H9 (cell line): ENCODE data around the gene KIZ. TPM values are rescaled to one million over a fixed set of nuclear protein-coding genes. Genes with fewer than 3 reads are reported as not detected.
A peak's percentile ranks its signal among the peaks of the same experiment; 100 is the strongest.

Experiments
- DNase-seq: peaks from one replicate; pipeline ENCODE4 v3.0.0-alpha.2; 2017
- H2AFZ ChIP-seq: one replicate; pipeline ENCODE4 v1.6.1; 2013; ENCODE audit warnings: mild to moderate bottlenecking, low read length, control low read depth, moderate library complexity
- H2AK5ac ChIP-seq: 2 replicates; pipeline ENCODE4 v1.6.1; 2013; ENCODE audit warnings: low read length, control low read depth, mixed read lengths; ENCODE audit not compliant: insufficient read length
- H2BK120ac ChIP-seq: one replicate; pipeline ENCODE4 v1.6.1; 2013; ENCODE audit warnings: low read depth, mild to moderate bottlenecking, low read length, control low read depth, inconsistent platforms; ENCODE audit not compliant: poor library complexity, severe bottlenecking
- H2BK12ac ChIP-seq: 2 replicates; pipeline ENCODE4 v1.6.1; 2013; ENCODE audit warnings: low read length, control low read depth, mixed read lengths, low read depth; ENCODE audit not compliant: insufficient read length
- H2BK15ac ChIP-seq: 2 replicates; pipeline ENCODE4 v1.6.1; 2013; ENCODE audit warnings: low read depth, low read length, control low read depth
- H2BK20ac ChIP-seq: one replicate; pipeline ENCODE4 v1.6.1; 2013; ENCODE audit warnings: low read depth, mild to moderate bottlenecking, low read length, control low read depth, inconsistent platforms; ENCODE audit not compliant: poor library complexity, severe bottlenecking
- H2BK5ac ChIP-seq: 2 replicates; pipeline ENCODE4 v1.6.1; 2013; ENCODE audit warnings: low read length, control low read depth, mixed read lengths; ENCODE audit not compliant: insufficient read length
- H3K14ac ChIP-seq: 2 replicates; pipeline ENCODE4 v1.6.1; 2013; ENCODE audit warnings: low read length, control low read depth; ENCODE audit not compliant: insufficient read depth
- H3K18ac ChIP-seq: 2 replicates; pipeline ENCODE4 v1.6.1; 2013; ENCODE audit warnings: low read depth, mild to moderate bottlenecking, mixed read lengths, low read length, control low read depth; ENCODE audit not compliant: insufficient read length
- H3K23ac ChIP-seq: 2 replicates; pipeline ENCODE4 v1.6.1; 2013; ENCODE audit warnings: low read length, control low read depth, mixed read lengths, low read depth; ENCODE audit not compliant: insufficient read length
- H3K23me2 ChIP-seq: 2 replicates; pipeline ENCODE4 v1.6.1; 2013; ENCODE audit warnings: low read depth, mild to moderate bottlenecking, mixed read lengths, low read length, control low read depth; ENCODE audit not compliant: insufficient read length, poor library complexity, severe bottlenecking
- H3K27ac ChIP-seq: 2 replicates; pipeline ENCODE4 v1.5.1; 2013; ENCODE audit warnings: low read length, control low read depth, mixed read lengths, low read depth; ENCODE audit not compliant: insufficient read length
- H3K27me3 ChIP-seq: 2 replicates; pipeline ENCODE4 v1.6.1; 2013; ENCODE audit warnings: low read length, control low read depth, inconsistent platforms; ENCODE audit not compliant: insufficient read depth
- H3K4ac ChIP-seq: 2 replicates; pipeline ENCODE4 v1.6.1; 2013; ENCODE audit warnings: low read depth, mild to moderate bottlenecking, control low read depth, inconsistent platforms, low read length, moderate library complexity
- H3K4me1 ChIP-seq: 2 replicates; pipeline ENCODE4 v1.6.1; 2013; ENCODE audit warnings: low read length, control low read depth, inconsistent platforms; ENCODE audit not compliant: insufficient read depth
- H3K4me2 ChIP-seq: 2 replicates; pipeline ENCODE4 v1.6.1; 2013; ENCODE audit warnings: low read length, control low read depth, mixed read lengths; ENCODE audit not compliant: insufficient read length, insufficient read depth
- H3K56ac ChIP-seq: 2 replicates; pipeline ENCODE4 v1.6.1; 2013; ENCODE audit warnings: low read depth, mild to moderate bottlenecking, mixed read lengths, low read length, control low read depth; ENCODE audit not compliant: insufficient read length
- H3K79me1 ChIP-seq: 2 replicates; pipeline ENCODE4 v1.6.1; 2013; ENCODE audit warnings: low read depth, mild to moderate bottlenecking, moderate library complexity, low read length, control low read depth, inconsistent platforms; ENCODE audit not compliant: insufficient read depth, poor library complexity, severe bottlenecking
- H3K79me2 ChIP-seq: 2 replicates; pipeline ENCODE4 v1.6.1; 2013; ENCODE audit warnings: low read length, control low read depth, inconsistent platforms; ENCODE audit not compliant: insufficient read depth
- H3K9ac ChIP-seq: 2 replicates; pipeline ENCODE4 v1.6.1; 2013; ENCODE audit warnings: low read length, control low read depth, mixed read lengths; ENCODE audit not compliant: insufficient read length; ENCODE audit errors: extremely low read depth
- H3K9me3 ChIP-seq: one replicate; pipeline ENCODE4 v1.6.1; 2013; ENCODE audit warnings: low read depth, low read length, inconsistent platforms; ENCODE audit not compliant: control insufficient read depth
- H3T11ph ChIP-seq: one replicate; pipeline ENCODE4 v1.6.1; 2013; ENCODE audit warnings: mild to moderate bottlenecking, low read length, control low read depth, inconsistent platforms
- H4K20me1 ChIP-seq: one replicate; pipeline ENCODE4 v1.6.1; 2013; ENCODE audit not compliant: control insufficient read depth, insufficient read length, insufficient read depth
- H4K5ac ChIP-seq: 2 replicates; pipeline ENCODE4 v1.6.1; 2013; ENCODE audit warnings: low read depth, mild to moderate bottlenecking, mixed read lengths, low read length, control low read depth; ENCODE audit not compliant: insufficient read length
- H4K8ac ChIP-seq: replicated peaks from 2 replicates; pipeline ENCODE4 v1.6.1; 2013; ENCODE audit warnings: low read length, control low read depth, mixed read lengths, low read depth; ENCODE audit not compliant: insufficient read length
- H4K91ac ChIP-seq: 2 replicates; pipeline ENCODE4 v1.6.1; 2013; ENCODE audit warnings: low read depth, mild to moderate bottlenecking, moderate library complexity, mixed read lengths, low read length, control low read depth; ENCODE audit not compliant: insufficient read length
- H3K27ac Mint-ChIP-seq, 3 experiments: 2 replicates in 2 of 3; 3 replicates in 1 of 3; pipeline ENCODE4 v1.8.0; 2020 to 2021; ENCODE audit warnings: mixed read lengths in 3 of 3, mild to moderate bottlenecking in 1 of 3, moderate library complexity in 1 of 3
- H3K27me3 Mint-ChIP-seq: 2 replicates; pipeline ENCODE4 v1.8.0; 2021; ENCODE audit warnings: low read depth, mild to moderate bottlenecking, moderate library complexity, mixed read lengths
- H3K36me3 Mint-ChIP-seq, 3 experiments: 2 replicates in 2 of 3; 3 replicates in 1 of 3; pipeline ENCODE4 v1.8.0; 2020 to 2021; ENCODE audit warnings: low read depth in 3 of 3, mixed read lengths in 3 of 3; ENCODE audit not compliant: insufficient read depth in 1 of 3
- H3K4me1 Mint-ChIP-seq, 2 experiments: 2 replicates each; pipeline ENCODE4 v1.8.0; 2020; ENCODE audit warnings: mixed read lengths in 2 of 2
- H3K4me3 Mint-ChIP-seq, 2 experiments: 2 replicates in 1 of 2; 3 replicates in 1 of 2; pipeline ENCODE4 v1.8.0; 2020 to 2021; ENCODE audit warnings: mild to moderate bottlenecking in 2 of 2, mixed read lengths in 2 of 2, moderate library complexity in 1 of 2
- H3K9me3 Mint-ChIP-seq, 2 experiments: 2 replicates in 1 of 2; 3 replicates in 1 of 2; pipeline ENCODE4 v1.8.0; 2020; ENCODE audit warnings: mild to moderate bottlenecking in 2 of 2, mixed read lengths in 2 of 2, moderate library complexity in 1 of 2
- CTCF ChIP-seq: fragments of 200-600 bp; sonication (generic); conservative IDR thresholded peaks from 3 replicates; pipeline ENCODE4 v1.8.0; 2021; ENCODE audit warnings: antibody characterized with exemption, mild to moderate bottlenecking
- WGBS: extraction: QIAGEN DNeasy Blood & Tissue Kit; methylation state at CpG from one replicate; pipeline ENCODE4 v1.1.7; 2013; ENCODE audit warnings: missing lambda C conversion rate, low lambda C conversion rate, mixed read lengths; ENCODE audit not compliant: insufficient read length; ENCODE audit errors: extremely low coverage; 5-methylcytosine and 5-hydroxymethylcytosine counted together
- total RNA-seq: library from RNA; stranded (reverse); gene quantifications from 2 replicates; pipeline ENCODE4 v1.2.1, GENCODE V29; 2021

Gene KIZ
- total RNA-seq, 1 experiment from 2014 or later = 29.3 TPM

GRCh38 chr20:21105429-21106170 is 20.3 kb upstream of the KIZ start:
- Histone ChIP-seq H3K9me3 (no peaks in the 10 kb centered on the region), H3K23ac (no peak overlapping the region), H2BK120ac (no peak overlapping the region), H4K91ac (no peak overlapping the region), H3K9ac (peak overlapping the region; percentile 20), H4K20me1 (no peaks in the 10 kb centered on the region), H2BK15ac (no peak overlapping the region), H3K27me3 (peaks cover 34% of the 10 kb centered on the region), H3K4ac (no peak overlapping the region), H3K56ac (no peak overlapping the region), H2BK12ac (no peak overlapping the region), H3K4me2 (peak overlapping the region; percentile 64), H3K79me1 (no peaks in the 10 kb centered on the region), H3K4me1 (no peaks in the 10 kb centered on the region; the same call in 1 of the 2 replicates), H2BK20ac (no peak overlapping the region), H4K8ac (no peak overlapping the region), H2AK5ac (no peak overlapping the region), H3K18ac (peak overlapping the region; percentile 27), H2BK5ac (no peak overlapping the region), H3K27ac (no peak overlapping the region), H3K79me2 (no peaks in the 10 kb centered on the region), H4K5ac (no peak overlapping the region), H3K23me2 (peaks cover 50% of the 10 kb centered on the region), H3K14ac (peak overlapping the region; percentile 67), H2AFZ (no peak overlapping the region), H3T11ph (no peak overlapping the region)
- Mint-ChIP-seq H3K9me3 (peaks cover 0 to 3% of the 10 kb centered on the region in 2 experiments; a peak in 2 of 5 replicates), H3K4me3 (peak overlapping the region; percentile 75 to 87), H3K4me1 (peaks cover 30 to 43% of the 10 kb centered on the region in 2 experiments), H3K36me3 (no peaks in the 10 kb centered on the region), H3K27me3 (peaks cover 87% of the 10 kb centered on the region), H3K27ac (no peak overlapping the region; a peak in 1 of 7 replicates)
- TF ChIP-seq CTCF = no peak
- DNase-seq = peak; percentile 52
- WGBS = no CpG with 5 or more reads among the region's 50 CpGs
